ENCODE data around the gene AMPH. TPM values are rescaled to one million over a fixed set of nuclear protein-coding genes. Genes with fewer than 3 reads are reported as not detected.

The AMPH gene
- total RNA-seq, 1 experiment from 2014 or later, result not detected

GRCh38 chr7:38463277-38464225 lies 167.6 kb downstream of the AMPH start:
- H3K4me1 ChIP-seq (ENCODE audit: control insufficient read depth in 1 of 2, insufficient read depth in 2 of 2, low read length in 2 of 2), result no peaks in the 10 kb centered on the region
- DNase-seq (ENCODE audit: low read depth, low spot score) (no peak), ATAC-seq (no peak)
- no peaks in the 10 kb centered on the region for H3K79me2 ChIP-seq (ENCODE audit: insufficient read depth, low read length)
- intact Hi-C loops (cut with micrococcal nuclease), result no loop called here
- no peaks in the 10 kb centered on the region for H3K36me3 ChIP-seq (ENCODE audit: control insufficient read depth in 1 of 2, insufficient read depth in 2 of 2, low read length in 2 of 2)
- no peak overlapping the region for H3K4me2 ChIP-seq (ENCODE audit: low read length)
- no peaks in the 10 kb centered on the region for H4K20me1 ChIP-seq (ENCODE audit: insufficient read depth)
- no peak for TF ChIP-seq EGR1 (IDR thresholded peaks at IDR 0.05; ENCODE audit: low read depth)
- TF ChIP-seq FOSL1 (IDR thresholded peaks at IDR 0.05; ENCODE audit: low read depth), result no peak
- no peak for TF ChIP-seq TCF7L2 (IDR thresholded peaks at IDR 0.05; ENCODE audit: borderline replicate concordance, extremely low read depth, insufficient read depth, insufficient read length)
- TF ChIP-seq ZFX (IDR thresholded peaks at IDR 0.05), result no peak
- no peak for TF ChIP-seq CEBPB (IDR thresholded peaks at IDR 0.05; ENCODE audit: low read depth)
- TF ChIP-seq, protein P1, sequence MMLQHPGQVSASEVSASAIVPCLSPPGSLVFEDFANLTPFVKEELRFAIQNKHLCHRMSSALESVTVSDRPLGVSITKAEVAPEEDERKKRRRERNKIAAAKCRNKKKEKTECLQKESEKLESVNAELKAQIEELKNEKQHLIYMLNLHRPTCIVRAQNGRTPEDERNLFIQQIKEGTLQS (IDR thresholded peaks at IDR 0.05), result no peak
- TF ChIP-seq JUND (IDR thresholded peaks at IDR 0.05), result no peak
- TF ChIP-seq POLR2A (IDR thresholded peaks at IDR 0.05; ENCODE audit: borderline replicate concordance, extremely low read depth, insufficient read depth, insufficient read length), result no peak
- TF ChIP-seq CBX3 (IDR thresholded peaks at IDR 0.05; ENCODE audit: low read depth), result no peak
- no peak for TF ChIP-seq POLR2AphosphoS5 (IDR thresholded peaks at IDR 0.05; ENCODE audit: low read depth, low read length)
- TF ChIP-seq MAX (IDR thresholded peaks at IDR 0.05), result no peak
- TF ChIP-seq EZH2phosphoT487 (IDR thresholded peaks at IDR 0.05; ENCODE audit: borderline replicate concordance), result no peak
- no peak for TF ChIP-seq ELF1 (IDR thresholded peaks at IDR 0.05; ENCODE audit: borderline replicate concordance, low read depth)
- no peak for TF ChIP-seq SIN3A (IDR thresholded peaks at IDR 0.05; ENCODE audit: low read depth)
- no peak overlapping the region for H3K9ac ChIP-seq (ENCODE audit: low read length)
- H3K4me3 ChIP-seq (replicated peaks in 1 of 2; ENCODE audit: low read depth in 1 of 2, low read length in 2 of 2), result no peak overlapping the region
- no peaks in the 10 kb centered on the region for H3K9me2 ChIP-seq (ENCODE audit: insufficient read depth)
- RAD21 ChIA-PET (ENCODE audit: low non-redundant PET in 1 of 2, low total read pairs in 2 of 2, uncharacterized antibody in 2 of 2, unreplicated experiment in 2 of 2), result no interaction called here
- H3K27me3 ChIP-seq (ENCODE audit: insufficient read depth, low read length), result peaks cover 21% of the 10 kb centered on the region
- no TSS peak for BruUV-seq (replicated peaks)
- H3K27ac ChIP-seq (ENCODE audit: low read depth, low read length), result no peak overlapping the region
- CTCF ChIA-PET, result no interaction called here
- POLR2A ChIA-PET, result no interaction called here
- H2AFZ ChIP-seq (ENCODE audit: low read depth, low read length, poor library complexity, severe bottlenecking), result no peak overlapping the region
- no peaks in the 10 kb centered on the region for H3K9me3 ChIP-seq (ENCODE audit: control insufficient read depth in 1 of 2, insufficient read depth in 1 of 2, low read depth in 1 of 2, low read length in 2 of 2)

Data from HCT116 (cell line).